Ishikawa (cell line): ENCODE results near the gene GUCA1A.

Experiments
- CEBPB ChIP-seq: IDR thresholded peaks from 2 replicates; pipeline ENCODE4 v1.6.1; 2012
- CREB1 ChIP-seq: IDR thresholded peaks from 2 replicates; pipeline ENCODE4 v1.6.1; 2012; ENCODE audit warnings: low read depth
- EGR1 ChIP-seq: IDR thresholded peaks from 2 replicates; pipeline ENCODE4 v1.6.1; 2012
- EP300 ChIP-seq: IDR thresholded peaks from 2 replicates; pipeline ENCODE4 v1.6.1; 2012; ENCODE audit warnings: borderline replicate concordance
- FOXM1 ChIP-seq: IDR thresholded peaks from 2 replicates; pipeline ENCODE4 v1.6.1; 2012; ENCODE audit warnings: low read depth, borderline replicate concordance
- NFIC ChIP-seq: IDR thresholded peaks from 2 replicates; pipeline ENCODE4 v1.6.1; 2012
- RAD21 ChIP-seq: IDR thresholded peaks from 2 replicates; pipeline ENCODE4 v1.6.1; 2012; ENCODE audit warnings: low read depth
- REST ChIP-seq: IDR thresholded peaks from 2 replicates; pipeline ENCODE4 v1.6.1; 2012; ENCODE audit warnings: low read depth, mild to moderate bottlenecking
- TAF1 ChIP-seq: IDR thresholded peaks from 2 replicates; pipeline ENCODE4 v1.6.1; 2012; ENCODE audit warnings: low read depth, mild to moderate bottlenecking
- TCF12 ChIP-seq: IDR thresholded peaks from 2 replicates; pipeline ENCODE4 v1.6.1; 2012; ENCODE audit warnings: low read depth
- TEAD4 ChIP-seq: IDR thresholded peaks from 2 replicates; pipeline ENCODE4 v1.6.1; 2012
- USF1 ChIP-seq: IDR thresholded peaks from 2 replicates; pipeline ENCODE4 v1.6.1; 2012
- YY1 ChIP-seq: IDR thresholded peaks from 2 replicates; pipeline ENCODE4 v1.6.1; 2012; ENCODE audit warnings: low read depth
- ZBTB7A ChIP-seq: IDR thresholded peaks from 2 replicates; pipeline ENCODE4 v1.6.1; 2012; ENCODE audit warnings: low read depth
- TF ChIP-seq, protein P1 (sequence below): IDR thresholded peaks from 2 replicates; pipeline ENCODE4 v1.6.1; 2012

The GUCA1A gene

GRCh38 chr6:42226645-42227143 lies 53.5 kb downstream of the GUCA1A start:
- TF ChIP-seq REST: no peak; the same call in 1 of the 2 replicates
- TF ChIP-seq ZBTB7A: peak; percentile 54
- TF ChIP-seq NFIC: peak; percentile 72
- peak; percentile 89 for TF ChIP-seq TEAD4
- TF ChIP-seq EGR1: peak; percentile 43; the same call in 1 of the 2 replicates
- TF ChIP-seq YY1: 0 out of 2 replicates have a peak, but pooled peaks have one; percentile 51
- TF ChIP-seq, protein P1, sequence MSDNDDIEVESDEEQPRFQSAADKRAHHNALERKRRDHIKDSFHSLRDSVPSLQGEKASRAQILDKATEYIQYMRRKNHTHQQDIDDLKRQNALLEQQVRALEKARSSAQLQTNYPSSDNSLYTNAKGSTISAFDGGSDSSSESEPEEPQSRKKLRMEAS: peak; percentile 71
- TF ChIP-seq CREB1: no peak
- peak; percentile 93 for TF ChIP-seq TCF12
- no peak for TF ChIP-seq USF1
- TF ChIP-seq EP300: peak; percentile 94
- peak; percentile 88 for TF ChIP-seq FOXM1
- TF ChIP-seq CEBPB: peak; percentile 53; the same call in 1 of the 2 replicates
- TF ChIP-seq RAD21: peak; percentile 27; the same call in 1 of the 2 replicates
- no peak for TF ChIP-seq TAF1

GRCh38 chr6:42227173-42227850 lies 54.1 kb downstream of the GUCA1A start:
- TF ChIP-seq, protein P1: no peak
- TF ChIP-seq TCF12: no peak
- TF ChIP-seq TAF1: no peak
- TF ChIP-seq RAD21: no peak
- TF ChIP-seq USF1: no peak
- no peak for TF ChIP-seq REST
- TF ChIP-seq FOXM1: no peak
- no peak for TF ChIP-seq NFIC
- TF ChIP-seq EP300: no peak
- no peak for TF ChIP-seq CEBPB
- TF ChIP-seq CREB1: no peak
- TF ChIP-seq TEAD4: no peak
- TF ChIP-seq YY1: no peak
- no peak for TF ChIP-seq EGR1
- no peak for TF ChIP-seq ZBTB7A

DNA sequence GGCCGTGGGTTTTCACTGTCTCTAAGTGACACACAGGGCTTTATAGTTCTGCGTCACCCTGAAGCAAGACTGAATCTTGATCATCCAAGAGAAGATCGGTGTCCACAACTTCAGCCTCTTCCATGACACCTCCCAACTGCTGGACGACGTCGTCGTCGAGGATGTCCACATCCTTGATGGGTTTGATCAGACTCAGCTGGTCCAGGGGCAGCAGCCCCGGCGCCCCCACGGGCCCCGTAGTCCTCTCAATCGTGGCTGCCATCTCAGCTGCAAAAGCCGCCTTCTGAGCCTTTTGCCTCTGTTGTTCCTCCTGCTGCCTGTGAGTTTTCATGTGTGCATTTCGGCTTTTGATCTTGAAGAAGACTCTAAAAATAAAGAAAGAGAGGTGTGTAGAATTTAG lies 55.1 kb downstream of the GUCA1A start:
- TF ChIP-seq EP300: no peak
- no peak for TF ChIP-seq CREB1
- TF ChIP-seq EGR1: no peak
- TF ChIP-seq FOXM1: no peak
- TF ChIP-seq YY1: no peak
- no peak for TF ChIP-seq TCF12
- TF ChIP-seq CEBPB: no peak
- no peak for TF ChIP-seq TAF1
- TF ChIP-seq, protein P1: no peak
- TF ChIP-seq RAD21: no peak
- TF ChIP-seq ZBTB7A: no peak
- no peak for TF ChIP-seq REST
- no peak for TF ChIP-seq TEAD4
- TF ChIP-seq USF1: no peak
- TF ChIP-seq NFIC: no peak
